ENCODE measurements around the gene LHX4. TPM values are rescaled to one million over a fixed set of nuclear protein-coding genes. Genes with fewer than 3 reads are reported as not detected.

The LHX4 gene
- total and polyA plus RNA-seq, 2 donors from 2014 or later = 0.37 TPM; not detected in 1

- no peaks in the 10 kb centered on the region for H3K36me3 ChIP-seq (ENCODE audit: control insufficient read depth in 2 of 3, insufficient read depth in 3 of 3, low read length in 3 of 3)
- intact Hi-C loops (cut with DNase I) = no loop called here
- DNase-seq (peak in 1 of 5 donors; percentile 31), FAIRE-seq (peak; percentile 77)
- H3K9ac ChIP-seq (ENCODE audit: low read length in 3 of 3) = no peak overlapping the region
- TF ChIP-seq, protein P1, sequence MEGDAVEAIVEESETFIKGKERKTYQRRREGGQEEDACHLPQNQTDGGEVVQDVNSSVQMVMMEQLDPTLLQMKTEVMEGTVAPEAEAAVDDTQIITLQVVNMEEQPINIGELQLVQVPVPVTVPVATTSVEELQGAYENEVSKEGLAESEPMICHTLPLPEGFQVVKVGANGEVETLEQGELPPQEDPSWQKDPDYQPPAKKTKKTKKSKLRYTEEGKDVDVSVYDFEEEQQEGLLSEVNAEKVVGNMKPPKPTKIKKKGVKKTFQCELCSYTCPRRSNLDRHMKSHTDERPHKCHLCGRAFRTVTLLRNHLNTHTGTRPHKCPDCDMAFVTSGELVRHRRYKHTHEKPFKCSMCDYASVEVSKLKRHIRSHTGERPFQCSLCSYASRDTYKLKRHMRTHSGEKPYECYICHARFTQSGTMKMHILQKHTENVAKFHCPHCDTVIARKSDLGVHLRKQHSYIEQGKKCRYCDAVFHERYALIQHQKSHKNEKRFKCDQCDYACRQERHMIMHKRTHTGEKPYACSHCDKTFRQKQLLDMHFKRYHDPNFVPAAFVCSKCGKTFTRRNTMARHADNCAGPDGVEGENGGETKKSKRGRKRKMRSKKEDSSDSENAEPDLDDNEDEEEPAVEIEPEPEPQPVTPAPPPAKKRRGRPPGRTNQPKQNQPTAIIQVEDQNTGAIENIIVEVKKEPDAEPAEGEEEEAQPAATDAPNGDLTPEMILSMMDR (IDR thresholded peaks at IDR 0.05; ENCODE audit: borderline replicate concordance, extremely low read depth, insufficient read depth) = no peak
- no peaks in the 10 kb centered on the region for H3K27me3 ChIP-seq (ENCODE audit: control insufficient read depth, insufficient read depth, low read length)
- H3K9me3 ChIP-seq (ENCODE audit: control insufficient read depth in 2 of 3, insufficient read depth in 1 of 3, low read length in 3 of 3) = no peaks in the 10 kb centered on the region
- H3K27ac ChIP-seq (ENCODE audit: low read depth in 2 of 2, low read length in 2 of 2) = peak overlapping the region; percentile 63 to 72
- peaks cover 0 to 27% (median 22%) of the 10 kb centered on the region in 3 donors for H3K4me1 ChIP-seq (ENCODE audit: control insufficient read depth in 2 of 3, insufficient read depth in 2 of 3, low read depth in 1 of 3, low read length in 3 of 3)
- H3K4me3 ChIP-seq (ENCODE audit: low read length in 3 of 3) = no peak overlapping the region
Observed at GRCh38 chr1:180261524-180262155, 31.6 kb downstream of the LHX4 start.

DNA sequence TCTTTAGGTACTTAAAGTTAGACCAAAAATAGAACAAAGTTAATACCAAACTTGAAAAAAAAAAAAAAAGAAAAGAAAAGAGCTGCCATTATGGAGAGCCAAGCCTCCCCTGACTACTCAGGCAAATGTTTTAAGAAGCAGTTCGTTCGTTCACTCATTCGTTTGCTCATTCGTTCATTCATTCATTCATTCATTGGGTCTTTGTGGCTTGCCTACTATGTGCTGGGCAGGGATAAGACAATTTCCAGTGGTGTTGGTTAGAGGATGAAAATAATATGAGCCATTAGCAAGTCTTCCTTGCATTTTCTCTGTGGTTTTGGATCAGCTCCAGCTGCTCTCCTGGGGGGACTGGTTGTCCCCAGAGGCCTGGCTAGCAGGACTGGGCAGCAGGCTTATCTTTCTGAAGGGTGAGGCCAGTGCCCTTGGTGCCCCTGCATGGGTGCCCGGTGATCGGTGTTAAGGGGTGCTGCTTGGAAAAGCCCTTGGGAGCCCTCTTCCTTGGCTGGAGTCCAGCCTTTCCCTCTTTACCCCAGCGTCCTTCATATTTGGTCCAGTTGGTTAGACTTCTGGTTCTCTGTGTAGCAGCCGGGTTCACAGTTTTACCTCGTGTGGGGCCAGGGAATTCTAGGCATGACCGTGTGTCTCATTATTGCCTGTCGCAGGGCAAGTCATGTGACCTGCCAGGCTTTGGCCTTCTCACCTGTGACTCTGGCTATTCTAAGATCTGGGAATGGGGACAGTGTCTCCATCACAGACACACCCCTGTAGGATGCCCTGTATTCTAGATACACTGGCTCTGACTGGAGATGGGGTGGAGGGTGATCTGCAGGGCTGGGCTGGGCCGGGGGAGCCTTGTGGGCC is 32.8 kb downstream of the LHX4 start:
- TF ChIP-seq, protein P1 (IDR thresholded peaks at IDR 0.05; ENCODE audit: borderline replicate concordance, extremely low read depth, insufficient read depth) = no peak
- Histone ChIP-seq H3K9ac (ENCODE audit: low read length in 3 of 3) (no peak overlapping the region), H3K27ac (ENCODE audit: low read depth in 2 of 2, low read length in 2 of 2) (no peak overlapping the region), H3K27me3 (ENCODE audit: control insufficient read depth, insufficient read depth, low read length) (no peaks in the 10 kb centered on the region), H3K4me3 (ENCODE audit: low read length in 3 of 3) (no peak overlapping the region), H3K36me3 (ENCODE audit: control insufficient read depth in 2 of 3, insufficient read depth in 3 of 3, low read length in 3 of 3) (no peaks in the 10 kb centered on the region), H3K4me1 (ENCODE audit: control insufficient read depth in 2 of 3, insufficient read depth in 2 of 3, low read depth in 1 of 3, low read length in 3 of 3) (peaks cover 0 to 23% (median 22%) of the 10 kb centered on the region in 3 donors), H3K9me3 (ENCODE audit: control insufficient read depth in 2 of 3, insufficient read depth in 1 of 3, low read length in 3 of 3) (no peaks in the 10 kb centered on the region)
- DNase-seq = no peak
- no peak for FAIRE-seq
- intact Hi-C loops (cut with DNase I) = no loop called here

- intact Hi-C loops (cut with DNase I) = no loop called here
- Histone ChIP-seq H3K9ac (ENCODE audit: low read length in 3 of 3) (no peak overlapping the region), H3K9me3 (ENCODE audit: control insufficient read depth in 2 of 3, insufficient read depth in 1 of 3, low read length in 3 of 3) (no peaks in the 10 kb centered on the region), H3K27ac (ENCODE audit: low read depth in 2 of 2, low read length in 2 of 2) (no peak overlapping the region), H3K36me3 (ENCODE audit: control insufficient read depth in 2 of 3, insufficient read depth in 3 of 3, low read length in 3 of 3) (peaks cover 0 to 3% (median 0%) of the 10 kb centered on the region in 3 donors), H3K4me1 (ENCODE audit: control insufficient read depth in 2 of 3, insufficient read depth in 2 of 3, low read depth in 1 of 3, low read length in 3 of 3) (peaks cover 0 to 23% (median 23%) of the 10 kb centered on the region in 3 donors), H3K4me3 (ENCODE audit: low read length in 3 of 3) (no peak overlapping the region), H3K27me3 (ENCODE audit: control insufficient read depth, insufficient read depth, low read length) (no peaks in the 10 kb centered on the region)
- DNase-seq (no peak), FAIRE-seq (no peak)
- TF ChIP-seq, protein P1 (IDR thresholded peaks at IDR 0.05; ENCODE audit: borderline replicate concordance, extremely low read depth, insufficient read depth) = no peak
Observed at GRCh38 chr1:180264595-180264994, 34.5 kb downstream of the LHX4 start.
